DLD1 (cell line): ENCODE measurements around the gene RPRM.
"Not testable (repeated sequence)": the region's sequence is repeated elsewhere in the genome, so short reads cannot be mapped to it uniquely, and the experiment has no call there.

Experiments used
- in situ Hi-C: cut with HindIII; loops from 2 replicates; pipeline ENCODE4 v1.10.0; 2017; ENCODE audit warnings: low sequenced_read_pairs

RPRM gene

DNA sequence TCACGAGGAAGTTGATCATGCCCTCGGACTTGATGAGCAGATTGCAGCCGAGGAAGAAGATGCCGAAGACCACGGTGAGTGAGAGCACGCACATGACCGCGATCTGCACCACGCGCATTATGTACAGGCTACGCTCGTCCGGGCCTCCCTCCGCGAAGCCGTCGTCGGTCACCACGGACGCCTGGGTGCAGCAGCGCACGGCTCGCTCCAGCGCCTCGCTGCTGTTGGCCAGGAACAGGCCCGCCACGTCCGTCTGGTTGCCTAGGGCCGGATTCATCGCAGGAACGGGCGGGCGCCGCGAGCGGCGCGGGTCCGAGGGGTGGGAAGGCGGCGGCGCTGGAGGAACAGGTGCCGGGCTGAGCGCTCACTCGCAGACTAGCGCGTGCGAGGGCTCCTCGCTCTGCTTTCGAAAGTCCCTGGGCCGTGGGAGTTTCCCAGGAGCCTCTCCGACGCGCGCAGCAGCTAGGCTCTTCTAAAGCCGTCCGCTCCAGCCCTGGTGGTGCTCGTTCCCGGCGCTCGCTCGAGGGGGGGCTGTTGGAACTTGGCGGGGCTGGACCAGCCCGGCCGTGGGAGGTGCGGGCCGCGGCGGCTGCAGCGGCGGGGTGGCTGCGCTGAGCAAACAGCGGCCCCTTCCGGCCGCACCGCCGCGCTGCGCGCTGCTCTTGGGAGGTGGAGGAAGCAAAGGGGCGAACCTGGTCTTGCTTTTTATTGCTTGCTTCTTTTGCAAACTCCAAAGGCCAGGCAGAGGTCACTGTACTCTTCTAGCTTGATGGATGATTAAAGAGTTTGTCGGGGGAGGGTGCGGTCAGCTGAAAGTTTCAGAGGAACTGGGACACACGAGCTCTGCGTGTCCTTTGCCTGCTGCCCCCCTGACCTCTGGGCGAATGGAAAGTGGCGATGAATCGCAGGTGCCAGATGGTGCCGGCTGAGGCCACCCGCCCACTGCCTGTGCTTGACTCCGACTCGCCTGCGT, at the start of gene RPRM:
TSS of gene RPRM (minus strand) at position 474 of the 973 bp plus-strand sequence. CDS start at position 277, 197 bp downstream.
- in situ Hi-C loops, result no loop called here

DNA sequence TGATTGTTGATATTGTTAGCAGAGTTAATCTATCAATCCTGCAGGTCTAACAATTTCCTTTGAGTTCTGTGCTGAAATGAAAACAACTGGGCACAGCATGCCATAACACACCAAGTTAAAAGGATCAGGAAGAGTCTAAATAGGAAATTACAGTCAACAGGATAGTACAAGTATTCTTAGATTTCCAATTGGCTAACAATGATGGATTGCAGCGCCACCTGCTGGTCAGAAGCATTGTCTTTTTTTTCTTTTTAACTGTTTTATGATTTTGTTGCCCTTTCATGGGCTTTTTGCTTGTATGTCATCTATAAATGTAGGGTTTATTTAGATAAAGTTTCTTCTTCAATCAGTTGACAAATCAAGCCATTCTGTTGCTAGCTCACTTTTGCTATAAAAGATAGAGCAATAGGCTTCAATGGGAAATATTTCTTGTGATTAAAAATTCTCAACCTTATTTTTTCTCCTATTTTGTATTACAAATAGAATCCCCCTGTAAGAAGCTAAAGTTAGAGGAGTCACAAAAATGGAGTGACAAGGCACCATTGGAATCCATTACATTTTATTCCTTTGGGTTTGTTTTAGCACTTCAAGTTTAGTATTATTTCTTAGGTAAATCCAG, 40.8 kb upstream of the RPRM start:
- in situ Hi-C loops, result no loop called here

GRCh38 chr2:153512331-153512730, 33.8 kb upstream of the RPRM start:
- in situ Hi-C loops, result no loop called here

DNA sequence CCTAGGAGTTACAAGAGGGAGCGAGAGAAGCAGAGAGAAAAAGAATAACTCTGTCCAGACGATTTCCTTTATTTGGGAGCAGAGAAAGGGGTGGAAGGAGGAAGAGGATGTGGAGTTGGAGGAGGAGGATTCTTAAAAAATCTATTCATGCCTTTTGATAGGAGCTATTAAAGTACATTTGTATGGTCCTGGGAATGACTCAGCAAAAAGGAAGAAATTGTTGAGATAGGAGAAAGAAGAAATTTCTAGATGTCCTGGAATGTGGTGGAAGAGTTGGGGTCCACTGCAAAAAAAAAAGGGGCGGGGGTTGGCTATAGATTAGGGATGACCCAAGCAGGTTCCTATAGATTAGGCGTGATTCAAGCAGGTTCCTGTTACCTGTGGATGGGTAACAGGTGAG, 32.4 kb upstream of the RPRM start:
- in situ Hi-C loops, result no loop called here

DNA sequence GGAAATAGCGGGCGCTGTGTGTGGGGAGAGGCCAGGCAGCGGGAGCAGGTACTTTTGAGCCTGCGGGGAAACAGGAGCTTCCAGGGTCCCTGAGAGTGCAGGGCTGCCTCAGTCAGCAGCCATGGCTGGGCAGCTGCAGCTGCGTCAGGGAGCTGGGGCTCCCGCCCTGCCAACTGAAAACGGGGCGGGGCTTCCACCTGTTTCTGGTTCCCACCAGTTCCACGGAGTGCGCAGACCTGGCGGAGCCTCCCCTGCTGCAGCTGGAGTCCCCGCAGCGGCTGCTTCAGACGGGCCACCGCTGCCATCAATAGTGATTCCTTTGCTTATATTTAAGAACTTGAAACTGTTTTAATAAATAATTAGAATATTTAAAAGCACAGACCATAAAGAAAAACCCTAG, 30.6 kb upstream of the RPRM start:
- in situ Hi-C loops, result no loop called here

DNA sequence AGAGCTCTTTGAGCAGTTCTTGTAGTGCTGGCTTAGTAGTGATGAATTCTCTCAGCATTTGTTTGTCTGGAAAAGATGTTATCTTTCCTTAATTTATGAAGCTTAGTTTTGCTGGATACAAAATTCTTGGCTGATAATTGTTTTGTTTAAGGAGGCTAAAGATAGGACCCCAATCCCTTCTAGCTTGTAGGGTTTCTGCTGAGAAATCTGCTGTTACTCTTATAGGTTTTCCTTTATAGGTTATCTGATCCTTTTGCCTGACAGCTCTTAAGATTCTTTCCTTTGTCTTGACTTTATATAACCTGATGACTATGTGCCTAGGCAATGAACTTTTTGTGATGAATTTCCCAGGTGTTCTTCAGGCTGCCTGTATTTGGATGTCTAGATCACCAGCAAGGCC, 27.9 kb upstream of the RPRM start:
- in situ Hi-C loops, result not testable (repeated sequence)

GRCh38 chr2:153499439-153499838, 20.9 kb upstream of the RPRM start:
- in situ Hi-C loops, result no loop called here

DNA sequence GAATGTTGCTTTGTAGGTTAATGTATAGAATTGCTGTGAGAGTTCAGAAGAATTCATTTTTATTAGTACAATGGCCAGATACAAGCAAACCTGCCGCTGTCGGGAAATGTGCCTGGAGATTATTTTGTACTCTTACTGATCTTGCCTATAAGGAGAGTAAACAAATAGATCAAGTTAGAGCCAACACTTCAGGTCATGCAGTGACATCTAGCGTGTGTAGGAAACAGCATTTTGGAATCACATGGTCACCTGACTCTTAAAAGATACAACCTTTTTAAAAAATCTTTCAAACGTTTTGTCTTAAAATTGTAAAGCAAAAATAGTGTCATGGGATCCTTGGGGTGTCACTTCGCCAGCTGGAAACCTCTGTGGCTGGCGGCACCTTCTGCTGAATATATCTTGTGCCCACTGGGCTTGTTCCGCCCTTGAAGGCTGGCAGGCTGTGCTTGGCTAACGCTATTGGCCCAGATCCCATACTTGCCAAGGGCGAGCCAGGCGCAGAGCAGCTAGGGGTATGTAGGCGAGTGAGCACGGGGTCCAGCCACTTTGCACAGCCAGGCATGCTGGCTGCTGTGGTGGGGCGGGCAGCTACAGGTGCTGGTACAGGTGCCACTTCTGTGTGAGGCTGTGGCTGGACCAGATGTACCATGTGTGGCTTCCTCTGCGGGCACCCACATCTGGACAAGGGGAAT, 19.5 kb upstream of the RPRM start:
- in situ Hi-C loops, result no loop called here

- in situ Hi-C loops, result no loop called here
These were observed 17.2 kb upstream of the RPRM start for GRCh38 chr2:153495725-153496124.

DNA sequence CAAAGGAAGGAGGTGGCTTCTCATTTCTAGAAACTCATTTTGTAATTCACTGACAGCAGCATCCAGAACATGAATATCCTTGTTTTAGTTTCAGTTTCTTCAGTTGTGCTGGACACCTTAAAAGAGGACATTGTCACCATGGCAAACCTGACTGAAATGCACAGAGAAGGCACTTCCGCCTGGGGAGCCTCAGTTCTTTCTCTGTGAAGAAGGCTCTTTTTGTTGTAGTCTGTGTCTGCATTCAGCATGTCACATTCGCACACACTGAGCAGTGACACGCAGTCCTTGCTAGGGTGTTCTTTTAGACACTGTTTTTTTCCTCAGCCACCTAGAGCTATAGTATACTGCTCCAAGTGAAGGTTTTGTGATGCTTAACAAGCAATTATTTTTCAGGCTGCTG, 9.5 kb upstream of the RPRM start:
- in situ Hi-C loops, result no loop called here

GRCh38 chr2:153487448-153487847, 8.9 kb upstream of the RPRM start:
- in situ Hi-C loops, result no loop called here

DNA sequence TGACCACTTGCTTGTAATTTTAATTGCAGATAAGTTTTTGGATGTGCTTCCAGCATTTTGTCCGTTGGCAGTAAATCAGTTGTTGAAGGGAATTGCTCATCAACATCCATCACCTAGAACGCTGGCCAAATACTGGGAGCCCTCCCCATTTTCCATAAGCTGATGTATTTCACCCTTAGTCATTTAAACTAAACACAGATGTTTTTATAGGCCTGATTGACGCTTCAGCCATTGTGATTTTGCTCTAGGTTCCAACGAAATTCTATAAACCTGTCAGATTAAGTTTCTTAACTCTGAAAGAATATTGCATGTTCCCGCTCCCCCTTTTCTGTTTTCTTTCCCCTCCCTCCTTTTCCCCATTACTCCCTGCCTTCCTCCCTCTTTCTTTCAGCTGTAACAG, 1.0 kb upstream of the RPRM start:
- in situ Hi-C loops, result no loop called here

DNA sequence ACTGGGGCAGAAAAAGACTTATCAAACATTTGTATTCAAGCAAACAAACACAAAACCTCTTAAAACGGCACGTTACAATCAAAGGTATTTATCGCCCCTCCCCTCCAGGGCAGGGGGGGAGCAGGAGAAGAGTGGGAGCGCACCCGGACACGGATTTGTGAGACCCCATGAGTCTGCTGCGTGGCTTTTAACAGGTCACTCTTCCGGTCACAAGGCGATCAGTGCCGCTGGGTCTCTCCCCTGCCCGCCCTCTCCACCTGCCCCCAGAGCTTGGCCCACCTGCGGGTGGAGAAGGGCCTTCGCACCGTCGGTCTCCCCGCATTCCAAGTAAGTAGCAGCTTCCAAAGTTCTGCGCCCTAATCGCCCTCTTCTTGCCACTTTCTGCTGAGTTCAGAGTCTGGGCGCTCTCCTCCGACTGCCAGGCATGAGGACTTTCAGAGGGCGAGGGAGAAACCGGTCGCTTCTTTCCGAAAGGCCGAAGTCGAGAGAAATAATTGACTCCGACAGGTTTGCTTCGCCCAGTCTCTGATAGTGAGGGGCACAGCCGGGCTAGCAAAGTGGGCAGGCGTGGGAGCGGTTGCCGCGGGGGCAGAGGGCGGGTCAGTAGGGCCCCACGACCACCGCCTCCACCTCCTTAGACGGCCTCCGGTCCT, 800 bp downstream of the RPRM start:
- in situ Hi-C loops, result no loop called here

DNA sequence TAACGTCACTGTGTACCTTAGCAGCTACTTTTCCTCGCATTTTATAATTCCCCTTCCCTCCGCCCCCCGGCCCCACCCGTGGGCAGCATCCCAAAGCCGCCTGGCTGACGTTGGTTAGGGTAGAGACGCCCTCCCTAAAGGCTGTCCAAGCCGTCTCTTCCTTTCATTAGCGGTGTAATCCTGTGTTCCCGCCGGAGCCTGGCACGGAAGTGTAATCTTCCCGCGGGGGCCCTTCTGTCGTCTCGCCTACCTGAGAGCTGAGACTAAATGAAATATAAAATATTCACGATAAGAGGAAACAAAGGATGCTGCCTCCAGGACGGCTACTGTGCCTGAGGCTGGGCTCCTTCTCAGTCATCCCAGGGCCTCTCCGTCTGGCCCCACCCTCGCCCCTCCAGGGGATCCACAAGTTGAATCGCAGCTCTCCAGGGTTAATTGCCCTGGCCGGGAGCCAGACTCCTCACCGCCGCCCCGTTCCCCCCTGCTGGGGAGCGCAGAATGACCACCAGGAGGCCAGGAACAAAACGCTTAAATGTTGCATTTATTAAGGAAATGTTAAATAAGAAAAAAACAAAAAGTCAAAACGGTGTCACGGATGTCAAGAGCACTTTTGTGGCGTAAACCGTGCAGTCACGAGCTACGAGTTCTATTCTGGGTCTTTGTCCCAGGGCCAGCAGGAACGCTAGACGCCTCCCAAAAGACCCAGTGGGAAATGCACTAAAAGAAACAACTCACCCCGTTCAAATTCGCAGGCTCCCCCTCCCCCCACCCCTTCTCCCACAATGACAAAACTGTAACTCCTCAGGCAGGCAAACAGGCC, 1.5 kb downstream of the RPRM start:
- in situ Hi-C loops, result no loop called here

DNA sequence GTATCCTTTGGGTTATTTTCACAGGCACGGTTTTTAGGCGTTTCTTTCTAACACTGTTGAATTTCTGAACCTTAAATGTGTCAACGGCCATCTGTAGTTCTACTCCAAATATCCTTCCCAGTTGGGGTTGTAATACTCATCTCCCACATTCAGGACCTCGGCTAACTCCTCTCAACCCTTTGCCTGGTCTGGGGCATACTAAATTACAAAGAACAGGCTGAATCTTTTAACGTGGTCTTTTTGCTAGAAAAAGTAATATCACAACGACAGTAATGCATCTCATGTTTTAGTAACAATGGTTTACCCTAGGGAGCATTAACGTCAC, 2.1 kb downstream of the RPRM start:
- in situ Hi-C loops, result no loop called here

- in situ Hi-C loops, result no loop called here
These were observed 3.6 kb downstream of the RPRM start for GRCh38 chr2:153474876-153475435.

GRCh38 chr2:153474407-153474806, 4.2 kb downstream of the RPRM start:
- in situ Hi-C loops, result no loop called here

- in situ Hi-C loops, result no loop called here
These were observed 7.7 kb downstream of the RPRM start for GRCh38 chr2:153470867-153471266.

DNA sequence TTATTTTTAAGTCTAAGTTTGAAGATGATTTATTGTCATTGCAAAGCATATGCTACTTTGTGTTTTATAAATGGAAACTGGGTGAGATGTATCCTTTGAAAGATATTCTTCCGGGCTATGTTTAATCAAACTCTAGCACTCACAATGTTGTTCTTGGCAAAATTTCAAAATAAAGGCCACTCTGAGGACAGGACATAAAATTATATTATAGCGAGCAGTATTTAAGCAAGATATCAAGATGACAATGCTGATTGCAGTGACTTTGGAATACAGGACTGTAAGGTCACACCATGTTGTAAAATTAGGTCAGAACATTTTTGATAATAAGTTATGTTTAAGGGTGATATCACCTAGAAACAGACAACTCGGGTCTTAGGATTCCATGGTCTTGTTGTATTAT, 14.2 kb downstream of the RPRM start:
- in situ Hi-C loops, result no loop called here

DNA sequence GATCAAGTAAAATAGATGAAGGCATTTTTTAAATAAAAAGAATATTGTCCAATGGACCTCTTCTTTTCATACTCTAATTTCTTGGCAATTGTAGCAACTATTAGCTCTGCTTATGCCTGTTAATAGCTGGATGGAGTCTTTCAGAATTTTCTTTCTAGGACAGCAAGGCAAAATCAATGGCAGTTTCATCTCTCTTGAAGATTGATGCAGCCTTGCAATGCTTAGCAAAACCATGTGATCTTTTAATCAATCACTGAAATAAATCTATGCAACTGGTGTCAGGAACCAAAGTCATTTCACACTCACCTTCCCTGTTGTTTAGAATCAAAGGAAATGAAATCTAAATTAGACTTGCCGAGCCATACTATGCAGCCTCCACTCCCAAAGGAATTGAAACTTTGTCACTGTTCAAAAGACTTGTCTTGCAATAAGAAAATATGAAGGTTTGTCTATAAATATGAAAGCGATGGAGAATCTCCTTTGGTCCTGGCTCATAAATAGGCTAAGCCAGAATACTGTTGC, 16.2 kb downstream of the RPRM start:
- in situ Hi-C loops, result no loop called here
